CD4-positive, alpha-beta memory T cell (primary cell): ENCODE data around the gene RPL19. TPM values are rescaled to one million over a fixed set of nuclear protein-coding genes. Genes with fewer than 3 reads are reported as not detected.
A peak's percentile ranks its signal among the peaks of the same experiment; 100 is the strongest.

Experiments used
- CTCF ChIA-PET: fragments of 350-600 bp; sonication (Branson Sonifier 250); formaldehyde crosslinking; loops from one replicate; lab custom pipeline; 2021; ENCODE audit warnings: inconsistent platforms; ENCODE audit not compliant: partially characterized antibody; lab: Charles Lee
- POLR2A ChIA-PET: fragments of 350-600 bp; sonication (Branson Sonifier 250); formaldehyde crosslinking; loops from one replicate; lab custom pipeline; 2021; ENCODE audit not compliant: partially characterized antibody; lab: Charles Lee
- DNase-seq, 5 donors: peaks; one replicate each; pipeline versions ENCODE4 v3.0.0 to v3.0.0-alpha.2; 2020 to 2022; ENCODE audit warnings: mixed read lengths in 1 of 5
- H3K27ac ChIP-seq: one replicate; pipeline ENCODE4 v1.7.0; 2013; ENCODE audit warnings: low read depth, low read length
- H3K27me3 ChIP-seq: 2 replicates; pipeline ENCODE4 v1.7.0; 2013; ENCODE audit warnings: mild to moderate bottlenecking, low read length, moderate library complexity; ENCODE audit not compliant: insufficient read depth
- H3K36me3 ChIP-seq: 2 replicates; pipeline ENCODE4 v1.7.0; 2013; ENCODE audit warnings: mild to moderate bottlenecking, low read length, moderate library complexity; ENCODE audit not compliant: insufficient read depth
- H3K4me1 ChIP-seq: 2 replicates; pipeline ENCODE4 v1.7.0; 2013; ENCODE audit warnings: mild to moderate bottlenecking, low read length, moderate library complexity; ENCODE audit not compliant: insufficient read depth
- H3K4me3 ChIP-seq, 2 donors: one replicate each; pipeline ENCODE4 v1.7.0; 2013; ENCODE audit warnings: low read length in 2 of 2, mild to moderate bottlenecking in 1 of 2
- H3K9me3 ChIP-seq, 2 donors: one replicate each; pipeline ENCODE4 v1.7.0; 2013; ENCODE audit warnings: low read length in 2 of 2, control low read depth in 1 of 2; ENCODE audit not compliant: control insufficient read depth in 1 of 2
- H3K27ac Mint-ChIP-seq, 7 donors: one replicate each; pipeline ENCODE4 v1.8.0; 2020 to 2021; ENCODE audit warnings: mixed read lengths in 7 of 7, mild to moderate bottlenecking in 6 of 7, inconsistent platforms in 3 of 7, moderate library complexity in 3 of 7
- H3K27me3 Mint-ChIP-seq, 2 donors: one replicate each; pipeline ENCODE4 v1.8.0; 2020 to 2021; ENCODE audit warnings: mixed read lengths in 2 of 2
- H3K36me3 Mint-ChIP-seq, 2 donors: one replicate each; pipeline ENCODE4 v1.8.0; 2020 to 2021; ENCODE audit warnings: mixed read lengths in 2 of 2, inconsistent platforms in 1 of 2, mild to moderate bottlenecking in 1 of 2
- H3K4me1 Mint-ChIP-seq, 4 donors: one replicate each; pipeline ENCODE4 v1.8.0; 2020 to 2021; ENCODE audit warnings: mixed read lengths in 4 of 4, mild to moderate bottlenecking in 1 of 4
- H3K4me3 Mint-ChIP-seq, 8 donors: one replicate each; pipeline ENCODE4 v1.8.0; 2020 to 2021; ENCODE audit warnings: mixed read lengths in 8 of 8, mild to moderate bottlenecking in 7 of 8, moderate library complexity in 6 of 8, inconsistent platforms in 3 of 8
- H3K9me3 Mint-ChIP-seq, 8 donors: one replicate each; pipeline ENCODE4 v1.8.0; 2020 to 2021; ENCODE audit warnings: mixed read lengths in 8 of 8, mild to moderate bottlenecking in 5 of 8, inconsistent platforms in 3 of 8, moderate library complexity in 1 of 8
- intact Hi-C: fragments of 100-400 bp; cut with micrococcal nuclease; formaldehyde crosslinking; loops from one replicate; pipeline ENCODE4 v1.15.1; 2023
- polyA plus RNA-seq, 2 donors: library from polyadenylated mRNA; unstranded; fragments of 300-500 nt; fragmentation: Illumina TruSeq; gene quantifications; one replicate each; pipeline ENCODE4 v1.2.3, GENCODE V29; 2021
- total RNA-seq, 2 experiments: library from RNA; stranded (reverse); gene quantifications; one replicate each; pipeline ENCODE4 v1.2.3, GENCODE V29; 2021

Gene RPL19
- total and polyA plus RNA-seq, 4 experiments from 2014 or later: 2,224 to 3,299 (median 3,252) TPM

- H3K9me3 Mint-ChIP-seq: peaks cover 0 to 5% (median 0%) of the 10 kb centered on the region in 8 donors
- ChIA-PET CTCF (interaction anchor here (0.6 to 5.7 kb wide), 11 partner anchors 9 to 103 kb away, joined by 3 to 26 read pairs (median 4); partner anchors contain the start of gene ARL5C), POLR2A (interaction anchor here (0.9 to 1.6 kb wide), 5 partner anchors 21 to 491 kb away, joined by 4 to 6 read pairs (median 4); partner anchors contain the start of gene PSMB3)
- DNase-seq: peak in 3 of 5 donors; percentile 25 to 61 (median 28)
- H3K27ac ChIP-seq: no peak overlapping the region
- peaks cover 30 to 69% (median 45%) of the 10 kb centered on the region in 4 donors for H3K4me1 Mint-ChIP-seq
- H3K4me3 ChIP-seq: peak overlapping the region in 1 of 2 donors; percentile 8
- H3K27me3 Mint-ChIP-seq: no peaks in the 10 kb centered on the region
- peak overlapping the region in 6 of 7 donors; percentile 74 to 90 (median 82) for H3K27ac Mint-ChIP-seq
- no peaks in the 10 kb centered on the region for H3K9me3 ChIP-seq
- H3K36me3 ChIP-seq: peaks cover 7% of the 10 kb centered on the region
- H3K4me3 Mint-ChIP-seq: peak overlapping the region; percentile 66 to 87 (median 78)
- no peaks in the 10 kb centered on the region for H3K27me3 ChIP-seq
- peaks cover 8 to 33% of the 10 kb centered on the region in 2 donors for H3K36me3 Mint-ChIP-seq
- peaks cover 35% of the 10 kb centered on the region for H3K4me1 ChIP-seq
- intact Hi-C loops: loop anchor here (5.0 kb wide), 1 partner anchor 42 kb away; no protein-coding TSS in a partner anchor
Observed at GRCh38 chr17:39195568-39196160, 4.4 kb upstream of the RPL19 start.

- POLR2A ChIA-PET: interaction anchor here (0.7 to 1.6 kb wide), 5 partner anchors 10 to 492 kb away, joined by 3 to 6 read pairs (median 4); partner anchors contain the start of gene PSMB3
- DNase-seq: no peak
- H3K36me3 Mint-ChIP-seq: peaks cover 12 to 39% of the 10 kb centered on the region in 2 donors
- H3K9me3 Mint-ChIP-seq: peaks cover 0 to 5% (median 0%) of the 10 kb centered on the region in 8 donors
- peaks cover 37 to 76% (median 51%) of the 10 kb centered on the region in 4 donors for H3K4me1 Mint-ChIP-seq
- H3K27me3 ChIP-seq: no peaks in the 10 kb centered on the region
- H3K4me3 ChIP-seq: peak overlapping the region in 1 of 2 donors; percentile 8
- CTCF ChIA-PET: interaction anchor here (0.6 to 5.7 kb wide), 9 partner anchors 10 to 103 kb away, joined by 3 to 26 read pairs (median 6); partner anchors contain the start of gene ARL5C
- peak overlapping the region; percentile 72 to 87 (median 79) for H3K4me3 Mint-ChIP-seq
- no peaks in the 10 kb centered on the region for H3K27me3 Mint-ChIP-seq
- H3K27ac Mint-ChIP-seq: peak overlapping the region in 6 of 7 donors; percentile 15 to 90 (median 83)
- intact Hi-C loops: loop anchor here (5.0 kb wide), 1 partner anchor 41 kb away; no protein-coding TSS in a partner anchor
- peaks cover 41% of the 10 kb centered on the region for H3K4me1 ChIP-seq
- peaks cover 7% of the 10 kb centered on the region for H3K36me3 ChIP-seq
- H3K9me3 ChIP-seq: no peaks in the 10 kb centered on the region
- no peak overlapping the region for H3K27ac ChIP-seq
Observed at GRCh38 chr17:39196241-39196807, 3.8 kb upstream of the RPL19 start.

GRCh38 chr17:39196808-39197291 lies 3.2 kb upstream of the RPL19 start:
- Mint-ChIP-seq H3K27me3 (no peaks in the 10 kb centered on the region), H3K27ac (peak overlapping the region in 4 of 7 donors; percentile 57 to 81 (median 66)), H3K4me3 (peak overlapping the region; percentile 72 to 96 (median 82)), H3K36me3 (peaks cover 15 to 40% of the 10 kb centered on the region in 2 donors), H3K9me3 (peaks cover 0 to 5% (median 0%) of the 10 kb centered on the region in 8 donors), H3K4me1 (peaks cover 40 to 81% (median 54%) of the 10 kb centered on the region in 4 donors)
- H3K36me3 ChIP-seq: peaks cover 12% of the 10 kb centered on the region
- peak overlapping the region; percentile 23 to 75 for H3K4me3 ChIP-seq
- no peaks in the 10 kb centered on the region for H3K27me3 ChIP-seq
- H3K4me1 ChIP-seq: peaks cover 47% of the 10 kb centered on the region
- no peaks in the 10 kb centered on the region for H3K9me3 ChIP-seq
- CTCF ChIA-PET: interaction anchor here (1.7 to 5.7 kb wide), 2 partner anchors 9 to 22 kb away, joined by 6 to 26 read pairs; no protein-coding TSS in a partner anchor
- intact Hi-C loops: loop anchor here (5.0 kb wide), 1 partner anchor 40 kb away; no protein-coding TSS in a partner anchor
- POLR2A ChIA-PET: interaction anchor here (0.7 to 1.6 kb wide), 3 partner anchors 9 to 44 kb away, joined by 3 to 6 read pairs (median 3); no protein-coding TSS in a partner anchor
- H3K27ac ChIP-seq: peak overlapping the region; percentile 62
- no peak for DNase-seq

GRCh38 chr17:39197380-39198185 lies 2.5 kb upstream of the RPL19 start, which contains the start of gene CACNB1:
CACNB1 (minus strand) TSS chr17:39197669; CDS start chr17:39197495, 174 bp downstream.
- peaks cover 54% of the 10 kb centered on the region for H3K4me1 ChIP-seq
- peaks cover 43 to 82% (median 59%) of the 10 kb centered on the region in 4 donors for H3K4me1 Mint-ChIP-seq
- H3K36me3 ChIP-seq: peaks cover 12% of the 10 kb centered on the region
- peaks cover 18 to 42% of the 10 kb centered on the region in 2 donors for H3K36me3 Mint-ChIP-seq
- peak within 1 kb of the TSS; percentile 71 to 100 (median 87) for H3K27ac Mint-ChIP-seq
- no peaks in the 10 kb centered on the region for H3K9me3 ChIP-seq
- DNase-seq: peak; percentile 54 to 75 (median 57)
- H3K27me3 Mint-ChIP-seq: no peaks in the 10 kb centered on the region
- H3K4me3 ChIP-seq: peak within 1 kb of the TSS; percentile 23 to 75
- POLR2A ChIA-PET: interaction anchor here (0.8 to 1.4 kb wide), 3 partner anchors 44 to 372 kb away, joined by 3 read pairs; partner anchors contain the start of gene LASP1
- CTCF ChIA-PET: interaction anchor here (1.0 to 2.7 kb wide), 2 partner anchors 33 to 44 kb away, joined by 3 to 16 read pairs; no protein-coding TSS in a partner anchor
- peaks cover 0 to 5% (median 0%) of the 10 kb centered on the region in 8 donors for H3K9me3 Mint-ChIP-seq
- no peaks in the 10 kb centered on the region for H3K27me3 ChIP-seq
- H3K4me3 Mint-ChIP-seq: peak within 1 kb of the TSS; percentile 73 to 96 (median 85)
- H3K27ac ChIP-seq: peak within 1 kb of the TSS; percentile 62
- intact Hi-C loops: loop anchor here (5.0 kb wide), 1 partner anchor 40 kb away; no protein-coding TSS in a partner anchor

- Mint-ChIP-seq H3K4me3 (peak overlapping the region; percentile 73 to 96 (median 85)), H3K27ac (peak overlapping the region; percentile 71 to 100 (median 87)), H3K9me3 (peaks cover 0 to 5% (median 0%) of the 10 kb centered on the region in 8 donors), H3K36me3 (peaks cover 22 to 40% of the 10 kb centered on the region in 2 donors), H3K4me1 (peaks cover 43 to 80% (median 60%) of the 10 kb centered on the region in 4 donors), H3K27me3 (no peaks in the 10 kb centered on the region)
- DNase-seq: no peak
- peaks cover 58% of the 10 kb centered on the region for H3K4me1 ChIP-seq
- ChIA-PET CTCF (interaction anchor here (1.0 to 18.4 kb wide), 3 partner anchors 34 to 45 kb away, joined by 3 to 554 read pairs (median 16); no protein-coding TSS in a partner anchor), POLR2A (interaction anchor here (0.8 to 1.4 kb wide), 3 partner anchors 45 to 372 kb away, joined by 3 read pairs; partner anchors contain the start of gene LASP1)
- peaks cover 18% of the 10 kb centered on the region for H3K36me3 ChIP-seq
- H3K9me3 ChIP-seq: no peaks in the 10 kb centered on the region
- intact Hi-C loops: loop anchor here (5.0 kb wide), 1 partner anchor 39 kb away; no protein-coding TSS in a partner anchor
- H3K27ac ChIP-seq: peak overlapping the region; percentile 62
- H3K4me3 ChIP-seq: peak overlapping the region; percentile 23 to 75
- no peaks in the 10 kb centered on the region for H3K27me3 ChIP-seq
Observed at GRCh38 chr17:39198186-39198566, 1.9 kb upstream of the RPL19 start.

- H3K36me3 Mint-ChIP-seq: peaks cover 37 to 49% of the 10 kb centered on the region in 2 donors
- no peaks in the 10 kb centered on the region for H3K27me3 Mint-ChIP-seq
- peak in 4 of 5 donors; percentile 92 to 94 (median 92) for DNase-seq
- peaks cover 37 to 73% (median 58%) of the 10 kb centered on the region in 4 donors for H3K4me1 Mint-ChIP-seq
- CTCF ChIA-PET: interaction anchor here (0.9 to 18.4 kb wide), 7 partner anchors 10 to 330 kb away, joined by 3 to 554 read pairs (median 6); partner anchors contain the start of gene LASP1
- H3K4me3 Mint-ChIP-seq: peak overlapping the region; percentile 86 to 98 (median 96)
- Histone ChIP-seq H3K27me3 (no peaks in the 10 kb centered on the region), H3K4me1 (peaks cover 58% of the 10 kb centered on the region), H3K27ac (peak overlapping the region; percentile 98), H3K4me3 (peak overlapping the region; percentile 77 to 93), H3K36me3 (peaks cover 33% of the 10 kb centered on the region), H3K9me3 (no peaks in the 10 kb centered on the region)
- H3K27ac Mint-ChIP-seq: peak overlapping the region; percentile 96 to 100 (median 100)
- intact Hi-C loops: loop anchor here (1.0 to 10.0 kb wide), 4 partner anchors 38 to 495 kb away; partner anchors contain the start of genes CDK12 and MLLT6
- POLR2A ChIA-PET: interaction anchor here (0.6 to 2.3 kb wide), 31 partner anchors 8 to 1619 kb away, joined by 3 to 50 read pairs (median 5); partner anchors contain the start of genes CDK12, CWC25, FBXL20 and LASP1
- peaks cover 0 to 5% (median 0%) of the 10 kb centered on the region in 8 donors for H3K9me3 Mint-ChIP-seq
Observed at GRCh38 chr17:39199820-39200069, 338 bp upstream of the RPL19 start.
